GM12801 (cell line): Measurements from ENCODE around the gene WDR31.

ENCODE experiments used
- CTCF ChIP-seq: IDR thresholded peaks from one replicate; pipeline ENCODE4 v1.5.1; 2011; ENCODE audit warnings: control low read depth; ENCODE audit not compliant: insufficient read length; ENCODE audit errors: extremely low read depth

Gene WDR31

DNA sequence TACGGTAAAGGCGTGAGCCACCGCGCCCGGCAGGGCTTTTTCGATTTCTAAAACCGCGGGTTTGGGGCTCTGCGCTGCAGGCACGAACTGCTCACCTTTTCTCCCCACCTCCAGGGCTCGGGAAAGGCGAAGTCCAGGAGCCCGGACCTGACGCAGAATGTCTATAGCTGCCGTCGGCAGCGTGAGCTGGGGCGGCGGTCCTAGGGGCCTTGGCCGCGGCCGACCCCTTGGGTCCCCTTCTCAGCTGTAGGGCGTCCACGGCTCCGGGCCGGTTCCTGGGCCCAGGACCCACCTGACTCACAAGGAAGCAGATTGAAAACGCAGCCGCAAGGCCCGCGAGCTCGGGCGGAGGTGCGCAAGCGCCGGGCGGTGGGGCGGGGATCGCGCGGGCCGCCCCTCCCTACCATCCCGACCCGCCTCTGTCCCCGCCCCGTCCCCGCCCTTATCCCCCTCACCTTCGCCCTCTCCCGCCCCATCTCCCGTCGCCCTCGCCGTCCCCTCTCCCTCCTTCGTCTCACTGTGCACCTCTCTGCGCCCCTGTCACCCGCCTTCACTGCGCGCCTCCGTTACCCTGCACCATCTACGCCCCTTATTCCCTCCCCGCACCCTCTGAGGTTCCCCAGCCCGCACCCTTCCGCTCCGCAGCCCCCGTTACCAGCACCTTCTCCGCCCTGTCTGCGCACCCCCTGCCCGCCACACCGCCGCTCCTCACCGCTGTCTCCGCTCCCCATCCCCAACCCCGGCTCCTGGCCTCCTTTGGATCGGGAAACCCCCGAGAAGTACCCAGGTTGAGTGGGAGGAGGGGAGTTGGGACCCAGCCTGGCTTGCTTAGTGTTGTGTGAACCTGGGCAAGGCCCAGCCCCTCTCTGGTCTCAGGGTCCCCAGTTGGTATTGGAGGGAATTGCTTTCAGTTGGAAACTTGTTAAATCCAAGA is 36.8 kb upstream of the WDR31 start, which contains the start of gene HDHD3:
Gene HDHD3 (minus strand): TSS at position 353 of the 934 bp plus-strand sequence. CDS start 2,632 bp downstream, outside the sequence.
- no peak for TF ChIP-seq CTCF

DNA sequence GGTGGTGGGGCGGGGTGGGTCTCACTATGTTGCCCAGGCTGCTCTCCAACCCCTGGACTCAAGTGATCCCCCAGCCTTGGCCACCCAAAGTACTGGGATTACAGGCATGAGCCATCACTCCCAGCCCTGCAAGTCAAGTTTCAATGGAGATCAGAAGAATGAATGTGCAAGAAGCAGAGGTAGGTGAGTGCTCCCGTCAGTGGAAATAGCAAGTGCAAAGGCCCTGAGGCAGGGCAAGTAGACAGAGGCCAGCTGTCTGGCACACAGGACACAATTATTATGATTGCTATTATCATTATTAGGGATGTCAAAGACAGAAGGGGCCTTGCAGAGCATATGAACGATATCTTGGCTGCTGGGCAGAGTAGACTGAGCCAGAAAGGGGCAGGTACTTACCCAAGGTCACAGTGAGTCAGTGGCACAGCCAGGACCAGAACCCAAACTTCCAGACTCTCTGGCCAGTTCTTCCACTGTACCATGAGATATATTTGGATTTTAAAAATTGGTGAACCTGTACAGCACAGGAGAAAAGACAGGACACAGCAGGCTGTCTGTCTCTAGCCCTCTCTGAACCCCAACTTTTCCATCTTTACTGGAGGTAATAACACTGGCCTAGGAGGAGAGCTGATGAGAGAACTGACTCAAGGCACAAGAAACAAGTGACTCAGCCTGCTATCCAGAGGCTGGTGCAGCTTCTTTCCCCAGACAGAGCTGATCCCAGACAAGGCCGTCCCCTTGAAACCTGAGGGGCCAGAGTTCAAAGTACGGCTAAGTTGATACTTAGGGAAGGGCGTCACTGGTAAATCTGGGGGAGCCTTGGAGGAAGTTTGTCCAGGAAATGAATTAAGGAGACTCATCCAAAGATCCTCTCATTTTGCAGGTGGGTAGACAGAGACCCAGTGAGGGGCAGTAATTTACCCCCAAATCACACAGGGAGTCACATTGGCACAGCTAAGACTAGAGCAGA is 35.3 kb upstream of the WDR31 start:
- no peak for TF ChIP-seq CTCF

DNA sequence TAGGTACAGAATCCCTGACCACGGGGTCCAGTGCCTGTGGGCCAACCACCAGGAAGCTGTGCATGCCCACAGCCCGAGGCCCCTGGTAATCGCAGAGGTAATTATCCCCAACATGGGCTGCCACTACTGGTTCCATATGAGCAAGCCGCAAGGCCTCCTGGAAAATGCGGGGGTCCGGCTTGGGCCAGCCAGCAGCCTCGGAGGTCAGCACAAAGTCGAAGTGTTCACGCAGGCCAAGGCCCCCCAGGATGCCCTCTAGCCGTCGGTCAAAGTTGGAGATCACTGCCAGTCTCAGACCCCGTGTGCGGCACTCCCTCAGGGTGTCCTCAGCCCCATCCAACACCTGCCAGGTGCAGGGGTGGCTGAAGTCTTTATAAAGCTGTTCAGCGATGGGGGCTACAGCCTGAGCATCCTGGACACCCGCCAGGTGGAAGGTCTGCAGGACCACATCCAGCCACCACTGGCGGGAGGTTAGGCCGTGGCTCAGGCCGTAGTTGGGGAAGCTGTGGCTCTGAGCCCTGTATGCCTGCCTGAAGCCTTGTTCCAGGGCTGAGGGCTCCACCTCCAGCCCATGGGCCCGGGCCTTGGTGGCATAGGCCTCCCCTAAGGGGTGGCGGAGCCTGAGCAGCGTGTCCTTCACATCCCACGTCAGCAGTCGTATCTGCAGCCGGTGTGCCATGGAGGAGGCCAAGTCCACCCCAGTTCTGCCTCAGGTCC is 33.8 kb upstream of the WDR31 start:
- TF ChIP-seq CTCF = no peak

DNA sequence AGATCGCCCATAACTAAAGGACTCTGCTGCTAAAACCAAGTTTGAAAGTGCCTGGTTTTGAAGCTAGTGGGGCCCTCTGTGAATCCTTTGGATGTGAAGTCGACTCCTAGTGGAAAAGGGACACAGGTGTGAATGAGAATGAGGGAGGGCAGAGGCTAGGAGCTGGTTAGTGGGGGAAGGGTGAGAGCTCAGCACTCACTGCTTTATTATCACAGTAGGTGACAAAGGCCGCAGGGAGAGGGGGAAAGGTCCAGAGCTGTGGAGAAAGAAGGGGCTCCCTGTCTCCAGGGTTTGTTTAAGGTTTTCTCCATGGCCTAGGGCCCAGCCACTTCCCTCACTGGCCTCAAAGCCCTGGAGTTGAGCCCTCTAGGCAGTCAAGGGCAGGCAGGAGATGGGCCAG is 33.2 kb upstream of the WDR31 start:
- no peak for TF ChIP-seq CTCF

GRCh38 chr9:113372059-113372458 is 32.0 kb upstream of the WDR31 start:
- no peak for TF ChIP-seq CTCF

- TF ChIP-seq CTCF = no peak
Measured at GRCh38 chr9:113370806-113371325, 30.8 kb upstream of the WDR31 start.

DNA sequence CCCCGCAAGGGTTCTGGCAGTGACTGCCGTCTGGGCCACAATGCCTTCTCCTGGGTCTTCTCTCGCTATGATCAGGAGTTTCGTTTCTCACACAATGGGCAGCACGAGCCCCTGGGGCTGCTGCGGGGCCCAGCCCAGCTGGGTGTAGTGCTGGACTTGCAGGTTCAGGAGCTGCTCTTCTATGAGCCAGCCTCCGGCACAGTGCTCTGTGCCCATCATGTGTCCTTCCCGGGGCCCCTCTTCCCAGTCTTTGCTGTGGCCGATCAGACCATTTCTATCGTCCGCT is 29.7 kb upstream of the WDR31 start:
- TF ChIP-seq CTCF = no peak
